Tibial artery (tissue), 4 donors: ENCODE data around the gene NCAPD2.

Experiments
- DNase-seq, 2 donors: peaks; one replicate each; pipeline ENCODE4 v3.0.0-alpha.2; 2019
- H3K27ac ChIP-seq, 2 donors: fragments of 200-600 bp; sonication (generic) in 1 of 2; 1 replicate in 1 of 2; 2 replicates in 1 of 2; pipeline ENCODE4 v1.5.1; 2018 to 2019; ENCODE audit warnings: mild to moderate bottlenecking in 1 of 2
- H3K27me3 ChIP-seq, 2 donors: fragments of 200-600 bp; sonication (generic) in 1 of 2; one replicate each; pipeline versions ENCODE4 v1.5.1 to v1.6.0; 2016 to 2019
- H3K36me3 ChIP-seq, 3 donors: fragments of 200-600 bp; sonication (generic) in 2 of 3; one replicate each; pipeline ENCODE4 v1.5.1; 2016 to 2019; ENCODE audit warnings: mild to moderate bottlenecking in 2 of 3
- H3K4me1 ChIP-seq, 4 donors: fragments of 200-600 bp; sonication (generic) in 2 of 4; 1 replicate in 3 of 4; 2 replicates in 1 of 4; pipeline ENCODE4 v1.5.1; 2016 to 2019
- H3K4me3 ChIP-seq, 2 donors: fragments of 200-600 bp; sonication (generic) in 1 of 2; 1 replicate in 1 of 2; 2 replicates in 1 of 2; pipeline ENCODE4 v1.5.1; 2018 to 2019; ENCODE audit warnings: mild to moderate bottlenecking in 2 of 2
- H3K9me3 ChIP-seq, 3 donors: fragments of 200-600 bp; sonication (generic) in 1 of 3; one replicate each; pipeline ENCODE4 v1.5.1; 2016 to 2019
- intact Hi-C: fragments of 100-400 bp; cut with DNase I; formaldehyde crosslinking; loops from one replicate; pipeline ENCODE4 v1.15.0; 2023; ENCODE audit warnings: low total_unique reads
- TF ChIP-seq, protein P1 (sequence below), 2 experiments: fragments of 200-600 bp in 1 of 2; fragments of 450-650 bp in 1 of 2; IDR thresholded peaks; one replicate each; pipeline ENCODE4 v1.5.1; 2017 to 2019; ENCODE audit warnings: antibody characterized with exemption in 2 of 2, mild to moderate bottlenecking in 1 of 2, moderate library complexity in 1 of 2

Gene NCAPD2

DNA sequence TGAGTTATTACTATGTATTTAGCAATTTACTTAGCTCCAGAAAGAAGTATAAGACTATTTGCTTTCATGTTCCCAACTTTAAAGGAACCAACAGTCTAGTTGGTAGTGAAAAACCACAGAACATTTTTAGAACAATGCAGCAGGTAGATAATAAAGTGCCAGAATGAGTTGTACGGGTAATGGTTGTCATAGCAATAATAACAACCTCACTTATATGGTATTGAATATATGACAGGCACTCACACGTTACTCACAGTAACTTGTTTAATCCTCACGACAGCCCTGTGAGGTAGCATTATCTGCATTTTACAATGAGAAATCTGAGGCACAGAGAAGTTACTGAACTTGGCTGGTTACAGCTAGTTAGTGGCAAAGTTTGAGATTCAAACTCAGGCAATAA, 29.8 kb downstream of the NCAPD2 start:
- Histone ChIP-seq H3K36me3 (peaks cover 80 to 100% (median 97%) of the 10 kb centered on the region in 3 donors), H3K4me1 (no peaks in the 10 kb centered on the region), H3K27ac (no peak overlapping the region), H3K27me3 (no peaks in the 10 kb centered on the region), H3K9me3 (no peaks in the 10 kb centered on the region), H3K4me3 (no peak overlapping the region)
- intact Hi-C loops, result loop anchor here (10.0 kb wide), 1 partner anchor 49 kb away; the partner anchor contains the start of gene VAMP1
- no peak for DNase-seq
- TF ChIP-seq, protein P1, sequence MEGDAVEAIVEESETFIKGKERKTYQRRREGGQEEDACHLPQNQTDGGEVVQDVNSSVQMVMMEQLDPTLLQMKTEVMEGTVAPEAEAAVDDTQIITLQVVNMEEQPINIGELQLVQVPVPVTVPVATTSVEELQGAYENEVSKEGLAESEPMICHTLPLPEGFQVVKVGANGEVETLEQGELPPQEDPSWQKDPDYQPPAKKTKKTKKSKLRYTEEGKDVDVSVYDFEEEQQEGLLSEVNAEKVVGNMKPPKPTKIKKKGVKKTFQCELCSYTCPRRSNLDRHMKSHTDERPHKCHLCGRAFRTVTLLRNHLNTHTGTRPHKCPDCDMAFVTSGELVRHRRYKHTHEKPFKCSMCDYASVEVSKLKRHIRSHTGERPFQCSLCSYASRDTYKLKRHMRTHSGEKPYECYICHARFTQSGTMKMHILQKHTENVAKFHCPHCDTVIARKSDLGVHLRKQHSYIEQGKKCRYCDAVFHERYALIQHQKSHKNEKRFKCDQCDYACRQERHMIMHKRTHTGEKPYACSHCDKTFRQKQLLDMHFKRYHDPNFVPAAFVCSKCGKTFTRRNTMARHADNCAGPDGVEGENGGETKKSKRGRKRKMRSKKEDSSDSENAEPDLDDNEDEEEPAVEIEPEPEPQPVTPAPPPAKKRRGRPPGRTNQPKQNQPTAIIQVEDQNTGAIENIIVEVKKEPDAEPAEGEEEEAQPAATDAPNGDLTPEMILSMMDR (IDR thresholded peaks at IDR 0.05), result no peak

DNA sequence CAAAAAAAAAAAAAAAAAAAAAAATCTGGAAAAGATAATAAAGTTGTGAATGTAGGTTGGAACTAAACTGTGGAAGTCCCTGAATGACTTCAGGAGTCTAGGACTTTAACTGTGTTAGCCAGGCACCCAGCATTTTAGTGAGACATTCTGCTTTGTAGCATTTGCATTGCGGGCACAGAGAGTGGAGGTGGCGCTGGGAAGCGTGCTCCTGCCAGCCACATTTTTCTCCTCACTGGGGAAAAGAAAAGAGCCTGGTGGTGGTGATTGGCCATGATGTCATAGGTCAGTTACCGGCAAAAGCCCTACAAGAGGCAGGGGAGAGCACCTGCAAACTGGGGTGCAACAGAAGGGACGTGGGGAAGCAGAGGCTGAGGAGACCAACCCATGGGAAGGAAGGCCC, 30.7 kb downstream of the NCAPD2 start:
- intact Hi-C loops, result loop anchor here (10.0 kb wide), 1 partner anchor 50 kb away; the partner anchor contains the start of gene VAMP1
- Histone ChIP-seq H3K9me3 (no peaks in the 10 kb centered on the region), H3K27me3 (no peaks in the 10 kb centered on the region), H3K36me3 (peaks cover 82 to 100% (median 97%) of the 10 kb centered on the region in 3 donors), H3K4me3 (no peak overlapping the region), H3K4me1 (no peaks in the 10 kb centered on the region), H3K27ac (no peak overlapping the region)
- DNase-seq, result no peak
- TF ChIP-seq, protein P1 (IDR thresholded peaks at IDR 0.05), result no peak

DNA sequence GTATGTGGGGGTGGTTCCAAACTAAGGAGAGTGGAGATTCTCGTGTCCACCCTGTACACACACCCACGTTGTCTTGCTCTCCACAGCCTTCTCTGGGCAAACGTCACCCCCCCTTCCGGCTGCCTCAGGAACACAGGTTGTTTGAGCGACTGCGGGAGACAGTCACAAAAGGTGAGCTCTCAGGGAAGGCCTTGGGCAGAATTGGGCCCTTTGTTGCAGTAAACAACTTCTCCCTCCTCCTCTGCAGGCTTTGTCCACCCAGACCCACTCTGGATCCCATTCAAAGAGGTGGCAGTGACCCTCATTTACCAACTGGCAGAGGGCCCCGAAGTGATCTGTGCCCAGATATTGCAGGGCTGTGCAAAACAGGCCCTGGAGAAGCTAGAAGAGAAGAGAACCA, 32.3 kb downstream of the NCAPD2 start:
- TF ChIP-seq, protein P1 (IDR thresholded peaks at IDR 0.05), result no peak
- Histone ChIP-seq H3K4me3 (no peak overlapping the region), H3K27me3 (no peaks in the 10 kb centered on the region), H3K36me3 (peaks cover 86 to 100% (median 100%) of the 10 kb centered on the region in 3 donors), H3K27ac (no peak overlapping the region), H3K9me3 (no peaks in the 10 kb centered on the region), H3K4me1 (no peaks in the 10 kb centered on the region)
- intact Hi-C loops, result loop anchor here (10.0 kb wide), 1 partner anchor 51 kb away; the partner anchor contains the start of gene VAMP1
- DNase-seq, result no peak

DNA sequence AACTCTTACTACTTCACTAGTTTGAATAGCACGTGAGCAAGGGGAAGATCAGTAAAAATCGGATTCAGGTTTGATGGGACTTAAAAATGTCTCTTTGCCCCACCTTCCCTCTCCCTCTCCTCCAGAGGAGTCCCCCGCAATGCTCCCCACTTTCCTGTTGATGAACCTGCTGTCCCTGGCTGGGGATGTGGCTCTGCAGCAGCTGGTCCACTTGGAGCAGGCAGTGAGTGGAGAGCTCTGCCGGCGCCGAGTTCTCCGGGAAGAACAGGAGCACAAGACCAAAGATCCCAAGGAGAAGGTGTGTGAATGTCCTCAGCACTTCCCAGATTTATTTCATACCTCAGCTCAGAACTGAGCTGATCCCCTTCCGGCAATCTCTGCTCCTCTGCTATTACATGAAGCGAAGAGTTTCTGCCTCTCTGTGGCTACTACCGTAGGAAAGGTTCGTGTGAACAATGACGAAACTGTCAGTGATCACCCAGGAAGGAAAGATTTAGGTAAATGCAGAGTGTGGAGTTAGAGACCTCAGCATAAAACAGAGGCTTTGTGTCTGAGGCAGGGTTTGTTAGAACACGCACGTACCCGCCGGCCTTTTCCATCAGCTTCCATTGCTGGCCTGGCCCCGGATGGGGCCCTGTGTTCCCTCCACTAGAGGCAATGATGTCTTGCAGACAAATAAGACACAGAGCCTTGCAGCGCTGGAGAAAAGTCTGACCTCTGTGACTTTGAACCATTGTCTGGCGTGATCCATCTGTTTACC, 33.0 kb downstream of the NCAPD2 start:
- TF ChIP-seq, protein P1 (IDR thresholded peaks at IDR 0.05), result no peak
- H3K27me3 ChIP-seq, result no peaks in the 10 kb centered on the region
- no peaks in the 10 kb centered on the region for H3K9me3 ChIP-seq
- peaks cover 0 to 4% (median 2%) of the 10 kb centered on the region in 4 donors for H3K4me1 ChIP-seq
- H3K27ac ChIP-seq, result no peak overlapping the region
- H3K4me3 ChIP-seq, result no peak overlapping the region
- intact Hi-C loops, result loop anchor here (10.0 kb wide), 1 partner anchor 52 kb away; the partner anchor contains the start of gene VAMP1
- peaks cover 79 to 95% (median 95%) of the 10 kb centered on the region in 3 donors for H3K36me3 ChIP-seq
- DNase-seq, result no peak

DNA sequence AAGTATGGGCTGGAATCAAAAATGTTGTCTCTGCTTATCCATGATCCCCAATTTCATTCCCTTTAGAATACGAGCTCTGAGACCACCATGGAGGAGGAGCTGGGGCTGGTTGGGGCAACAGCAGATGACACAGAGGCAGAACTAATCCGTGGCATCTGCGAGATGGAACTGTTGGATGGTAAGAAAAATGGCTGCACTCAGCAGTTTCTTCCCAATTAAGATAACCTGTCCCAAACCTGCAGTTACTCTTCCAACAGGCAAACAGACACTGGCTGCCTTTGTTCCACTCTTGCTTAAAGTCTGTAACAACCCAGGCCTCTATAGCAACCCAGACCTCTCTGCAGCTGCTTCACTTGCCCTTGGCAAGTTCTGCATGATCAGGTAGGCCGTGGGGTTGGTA, 33.8 kb downstream of the NCAPD2 start:
- Histone ChIP-seq H3K36me3 (peaks cover 72 to 88% (median 87%) of the 10 kb centered on the region in 3 donors), H3K27ac (no peak overlapping the region), H3K9me3 (no peaks in the 10 kb centered on the region), H3K27me3 (no peaks in the 10 kb centered on the region), H3K4me1 (peaks cover 0 to 12% (median 10%) of the 10 kb centered on the region in 4 donors), H3K4me3 (no peak overlapping the region)
- intact Hi-C loops, result loop anchor here (10.0 kb wide), 1 partner anchor 53 kb away; the partner anchor contains the start of gene VAMP1
- DNase-seq, result no peak
- TF ChIP-seq, protein P1 (IDR thresholded peaks at IDR 0.05), result no peak
